ENCODE results near the gene PCDHGA2. TPM values are rescaled to one million over a fixed set of nuclear protein-coding genes. Genes with fewer than 3 reads are reported as not detected.

The PCDHGA2 gene
- total and polyA plus RNA-seq, 2 experiments from 2014 or later, result 0.45 to 1.0 TPM

DNA sequence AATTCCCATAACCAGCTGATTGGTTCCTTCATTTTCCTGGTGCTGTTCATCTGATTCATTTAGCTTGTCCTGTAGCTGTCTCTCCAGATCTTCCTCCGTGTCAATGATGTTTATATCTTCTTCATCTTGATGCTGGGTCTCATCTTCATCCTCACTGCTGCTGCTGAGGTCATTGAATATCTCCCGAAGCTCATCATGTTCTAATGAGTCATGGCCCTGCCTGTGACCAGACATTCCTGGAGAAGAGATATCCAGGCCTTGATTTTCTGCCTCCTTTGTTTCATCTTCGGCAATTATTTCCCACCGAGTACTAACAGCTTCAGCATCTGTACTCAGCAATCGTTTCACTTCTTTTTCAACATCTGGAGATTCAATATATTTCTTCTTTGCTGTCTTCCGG lies 19.4 kb upstream of the PCDHGA2 start (continued):
- TF ChIP-seq ZNF331 (CRISPR knock-in tag; IDR thresholded peaks at IDR 0.05; ENCODE audit: low read depth), result no peak
- TF ChIP-seq EZH2 (IDR thresholded peaks at IDR 0.05; ENCODE audit: low read depth, unreplicated experiment), result no peak
- TF ChIP-seq ZNF114 (CRISPR knock-in tag; IDR thresholded peaks at IDR 0.05), result no peak

- Histone ChIP-seq H3K36me3 (ENCODE audit: insufficient read depth) (peaks cover 13% of the 10 kb centered on the region), H3K9me2 (ENCODE audit: insufficient read depth) (no peaks in the 10 kb centered on the region), H3K79me2 (replicated peaks; ENCODE audit: insufficient read depth) (peaks cover 42% of the 10 kb centered on the region), H3K4me3 (peak overlapping the region; percentile 67), H4K20me1 (replicated peaks; ENCODE audit: insufficient read depth) (peaks cover 24% of the 10 kb centered on the region), H3K4me1 (ENCODE audit: insufficient read depth) (peaks cover 14% of the 10 kb centered on the region; the same call in 1 of the 2 replicates), H2AFZ (no peak overlapping the region), H3K4me2 (peak overlapping the region; percentile 80), H3F3A (replicated peaks; ENCODE audit: low read depth) (no peaks in the 10 kb centered on the region), H3K27me3 (ENCODE audit: insufficient read depth) (no peaks in the 10 kb centered on the region), H3K27ac (ENCODE audit: low read depth) (no peak overlapping the region)
- H3K27me3 Mint-ChIP-seq (ENCODE audit: insufficient read depth, low read depth, poor library complexity), result peaks cover 15% of the 10 kb centered on the region
- ATAC-seq (no peak), DNase-seq (ENCODE audit: low spot score) (no peak)
- H3K4me1 Mint-ChIP-seq, result peaks cover 10% of the 10 kb centered on the region
- H3K27ac Mint-ChIP-seq, result no peak overlapping the region
- TF ChIP-seq EZH2phosphoT487 (IDR thresholded peaks at IDR 0.05; ENCODE audit: unreplicated experiment), result no peak
- no peak for TF ChIP-seq CTCF (conservative IDR thresholded peaks at IDR 0.05; ENCODE audit: low read depth in 2 of 2)
- no peak for TF ChIP-seq CREB1 (CRISPR knock-in tag; IDR thresholded peaks at IDR 0.05; ENCODE audit: low read depth)
- TF ChIP-seq STAT1 (IDR thresholded peaks at IDR 0.05; ENCODE audit: unreplicated experiment), result no peak
- TF ChIP-seq, protein P1, sequence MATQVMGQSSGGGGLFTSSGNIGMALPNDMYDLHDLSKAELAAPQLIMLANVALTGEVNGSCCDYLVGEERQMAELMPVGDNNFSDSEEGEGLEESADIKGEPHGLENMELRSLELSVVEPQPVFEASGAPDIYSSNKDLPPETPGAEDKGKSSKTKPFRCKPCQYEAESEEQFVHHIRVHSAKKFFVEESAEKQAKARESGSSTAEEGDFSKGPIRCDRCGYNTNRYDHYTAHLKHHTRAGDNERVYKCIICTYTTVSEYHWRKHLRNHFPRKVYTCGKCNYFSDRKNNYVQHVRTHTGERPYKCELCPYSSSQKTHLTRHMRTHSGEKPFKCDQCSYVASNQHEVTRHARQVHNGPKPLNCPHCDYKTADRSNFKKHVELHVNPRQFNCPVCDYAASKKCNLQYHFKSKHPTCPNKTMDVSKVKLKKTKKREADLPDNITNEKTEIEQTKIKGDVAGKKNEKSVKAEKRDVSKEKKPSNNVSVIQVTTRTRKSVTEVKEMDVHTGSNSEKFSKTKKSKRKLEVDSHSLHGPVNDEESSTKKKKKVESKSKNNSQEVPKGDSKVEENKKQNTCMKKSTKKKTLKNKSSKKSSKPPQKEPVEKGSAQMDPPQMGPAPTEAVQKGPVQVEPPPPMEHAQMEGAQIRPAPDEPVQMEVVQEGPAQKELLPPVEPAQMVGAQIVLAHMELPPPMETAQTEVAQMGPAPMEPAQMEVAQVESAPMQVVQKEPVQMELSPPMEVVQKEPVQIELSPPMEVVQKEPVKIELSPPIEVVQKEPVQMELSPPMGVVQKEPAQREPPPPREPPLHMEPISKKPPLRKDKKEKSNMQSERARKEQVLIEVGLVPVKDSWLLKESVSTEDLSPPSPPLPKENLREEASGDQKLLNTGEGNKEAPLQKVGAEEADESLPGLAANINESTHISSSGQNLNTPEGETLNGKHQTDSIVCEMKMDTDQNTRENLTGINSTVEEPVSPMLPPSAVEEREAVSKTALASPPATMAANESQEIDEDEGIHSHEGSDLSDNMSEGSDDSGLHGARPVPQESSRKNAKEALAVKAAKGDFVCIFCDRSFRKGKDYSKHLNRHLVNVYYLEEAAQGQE (IDR thresholded peaks at IDR 0.05; ENCODE audit: unreplicated experiment), result no peak
- TF ChIP-seq NANOG (IDR thresholded peaks at IDR 0.05; ENCODE audit: borderline replicate concordance), result no peak
- TF ChIP-seq EZH2 (IDR thresholded peaks at IDR 0.05; ENCODE audit: low read depth, unreplicated experiment), result no peak
- TF ChIP-seq ZNF331 (CRISPR knock-in tag; IDR thresholded peaks at IDR 0.05; ENCODE audit: low read depth), result no peak
- TF ChIP-seq ZNF462 (CRISPR knock-in tag; IDR thresholded peaks at IDR 0.05), result no peak
- TF ChIP-seq, protein P2, sequence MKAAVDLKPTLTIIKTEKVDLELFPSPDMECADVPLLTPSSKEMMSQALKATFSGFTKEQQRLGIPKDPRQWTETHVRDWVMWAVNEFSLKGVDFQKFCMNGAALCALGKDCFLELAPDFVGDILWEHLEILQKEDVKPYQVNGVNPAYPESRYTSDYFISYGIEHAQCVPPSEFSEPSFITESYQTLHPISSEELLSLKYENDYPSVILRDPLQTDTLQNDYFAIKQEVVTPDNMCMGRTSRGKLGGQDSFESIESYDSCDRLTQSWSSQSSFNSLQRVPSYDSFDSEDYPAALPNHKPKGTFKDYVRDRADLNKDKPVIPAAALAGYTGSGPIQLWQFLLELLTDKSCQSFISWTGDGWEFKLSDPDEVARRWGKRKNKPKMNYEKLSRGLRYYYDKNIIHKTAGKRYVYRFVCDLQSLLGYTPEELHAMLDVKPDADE (IDR thresholded peaks at IDR 0.05), result no peak
- no peak for TF ChIP-seq ZNF114 (CRISPR knock-in tag; IDR thresholded peaks at IDR 0.05)
- no peak for TF ChIP-seq JUNB (IDR thresholded peaks at IDR 0.05; ENCODE audit: unreplicated experiment)
- no peak for TF ChIP-seq POLR2AphosphoS5 (IDR thresholded peaks at IDR 0.05; ENCODE audit: low read depth)
- H3K4me3 Mint-ChIP-seq, result peak overlapping the region; percentile 95
- peaks cover 57% of the 10 kb centered on the region for H3K36me3 Mint-ChIP-seq (ENCODE audit: low read depth)
- H3K9me3 Mint-ChIP-seq, result peaks cover 53% of the 10 kb centered on the region
Measured at GRCh38 chr5:141319699-141320098, 18.9 kb upstream of the PCDHGA2 start.

Measured in GM23338 (cell line).